GM19324 (cell line): ENCODE measurements around the gene TMEM121B.

ENCODE experiments used
- ATAC-seq: cut with Tn5 transposase; IDR thresholded peaks from one replicate; pipeline ENCODE4 v1.9.1; 2021; ENCODE audit warnings: mild to moderate bottlenecking, moderate library complexity; ENCODE audit not compliant: unreplicated experiment, low FRiP score

The TMEM121B gene

GRCh38 chr22:17113600-17113999, 7.6 kb downstream of the TMEM121B start:
- no peak for ATAC-seq

- no peak for ATAC-seq
Measured at GRCh38 chr22:17112491-17113042, 8.6 kb downstream of the TMEM121B start.

- no peak for ATAC-seq
Measured at GRCh38 chr22:17110791-17111550, 10.2 kb downstream of the TMEM121B start.

GRCh38 chr22:17109976-17110375, 11.2 kb downstream of the TMEM121B start:
- ATAC-seq: no peak

- ATAC-seq: no peak
Measured at GRCh38 chr22:17109113-17109865, 11.9 kb downstream of the TMEM121B start.

GRCh38 chr22:17108256-17109112, 12.7 kb downstream of the TMEM121B start:
- ATAC-seq: no peak

GRCh38 chr22:17107547-17107810, 13.7 kb downstream of the TMEM121B start:
- no peak for ATAC-seq

GRCh38 chr22:17106785-17107546, 14.2 kb downstream of the TMEM121B start:
- ATAC-seq: no peak

- no peak for ATAC-seq
Measured at GRCh38 chr22:17106161-17106784, 14.9 kb downstream of the TMEM121B start.

GRCh38 chr22:17105143-17106129, 15.7 kb downstream of the TMEM121B start:
- no peak for ATAC-seq

GRCh38 chr22:17104336-17104935, 16.7 kb downstream of the TMEM121B start:
- ATAC-seq: no peak

GRCh38 chr22:17103351-17103750, 17.8 kb downstream of the TMEM121B start:
- ATAC-seq: no peak

- no peak for ATAC-seq
Measured at GRCh38 chr22:17102297-17102667, 18.9 kb downstream of the TMEM121B start.

GRCh38 chr22:17101475-17102296, 19.5 kb downstream of the TMEM121B start:
- no peak for ATAC-seq

- no peak for ATAC-seq
Measured at GRCh38 chr22:17100621-17101020, 20.5 kb downstream of the TMEM121B start.

- ATAC-seq: no peak
Measured at GRCh38 chr22:17098379-17098819, 22.8 kb downstream of the TMEM121B start.

GRCh38 chr22:17097701-17098100, 23.5 kb downstream of the TMEM121B start:
- no peak for ATAC-seq
